ENCODE measurements around the gene NWD2.

Gene NWD2

GRCh38 chr4:37223732-37224131, 20.8 kb upstream of the NWD2 start:
- Histone ChIP-seq H3K9me3 (ENCODE audit: insufficient read depth, low read length) (no peaks in the 10 kb centered on the region), H3K4me3 (ENCODE audit: insufficient read depth, low read length, poor library complexity, severe bottlenecking) (no peak overlapping the region), H3K9me2 (replicated peaks; ENCODE audit: insufficient read depth, low read length) (no peaks in the 10 kb centered on the region), H2AFZ (ENCODE audit: low read depth, low read length, severe bottlenecking) (no peak overlapping the region), H3K27ac (ENCODE audit: low read depth, low read length) (no peak overlapping the region), H3K27me3 (ENCODE audit: low read length) (no peaks in the 10 kb centered on the region), H3K9ac (ENCODE audit: low read length) (no peak overlapping the region), H3K79me2 (ENCODE audit: insufficient read depth, low read length) (no peaks in the 10 kb centered on the region), H3K36me3 (ENCODE audit: low read length) (no peaks in the 10 kb centered on the region), H3F3A (ENCODE audit: insufficient read depth) (no peaks in the 10 kb centered on the region), H4K20me1 (ENCODE audit: low read depth, low read length) (no peaks in the 10 kb centered on the region), H3K4me2 (ENCODE audit: low read depth, low read length, poor library complexity, severe bottlenecking) (no peak overlapping the region)
- TF ChIP-seq EZH2phosphoT487 (conservative IDR thresholded peaks at IDR 0.05; ENCODE audit: low read length) (no peak), CTCF (IDR thresholded peaks at IDR 0.05; ENCODE audit: insufficient read depth, low read length, poor library complexity, severe bottlenecking) (no peak)

- H3K9me3 ChIP-seq (ENCODE audit: insufficient read depth, low read length): no peaks in the 10 kb centered on the region
- no peak overlapping the region for H3K4me3 ChIP-seq (ENCODE audit: insufficient read depth, low read length, poor library complexity, severe bottlenecking)
- H3K27me3 ChIP-seq (ENCODE audit: low read length): no peaks in the 10 kb centered on the region
- no peaks in the 10 kb centered on the region for H3F3A ChIP-seq (ENCODE audit: insufficient read depth)
- H3K4me2 ChIP-seq (ENCODE audit: low read depth, low read length, poor library complexity, severe bottlenecking): no peak overlapping the region
- H3K9me2 ChIP-seq (replicated peaks; ENCODE audit: insufficient read depth, low read length): no peaks in the 10 kb centered on the region
- H4K20me1 ChIP-seq (ENCODE audit: low read depth, low read length): no peaks in the 10 kb centered on the region
- H3K36me3 ChIP-seq (ENCODE audit: low read length): no peaks in the 10 kb centered on the region
- no peaks in the 10 kb centered on the region for H3K79me2 ChIP-seq (ENCODE audit: insufficient read depth, low read length)
- no peak overlapping the region for H3K9ac ChIP-seq (ENCODE audit: low read length)
- H3K27ac ChIP-seq (ENCODE audit: low read depth, low read length): no peak overlapping the region
- H2AFZ ChIP-seq (ENCODE audit: low read depth, low read length, severe bottlenecking): no peak overlapping the region
- TF ChIP-seq CTCF (IDR thresholded peaks at IDR 0.05; ENCODE audit: insufficient read depth, low read length, poor library complexity, severe bottlenecking) (no peak), EZH2phosphoT487 (conservative IDR thresholded peaks at IDR 0.05; ENCODE audit: low read length) (no peak)
These were observed 19.7 kb upstream of the NWD2 start for GRCh38 chr4:37224854-37225253.

GRCh38 chr4:37225778-37226177, 18.8 kb upstream of the NWD2 start:
- H4K20me1 ChIP-seq (ENCODE audit: low read depth, low read length): no peaks in the 10 kb centered on the region
- no peak overlapping the region for H3K9ac ChIP-seq (ENCODE audit: low read length)
- no peaks in the 10 kb centered on the region for H3K36me3 ChIP-seq (ENCODE audit: low read length)
- H3K27ac ChIP-seq (ENCODE audit: low read depth, low read length): no peak overlapping the region
- H3K79me2 ChIP-seq (ENCODE audit: insufficient read depth, low read length): no peaks in the 10 kb centered on the region
- H3K4me2 ChIP-seq (ENCODE audit: low read depth, low read length, poor library complexity, severe bottlenecking): no peak overlapping the region
- no peaks in the 10 kb centered on the region for H3K9me3 ChIP-seq (ENCODE audit: insufficient read depth, low read length)
- H3F3A ChIP-seq (ENCODE audit: insufficient read depth): no peaks in the 10 kb centered on the region
- H2AFZ ChIP-seq (ENCODE audit: low read depth, low read length, severe bottlenecking): no peak overlapping the region
- no peaks in the 10 kb centered on the region for H3K27me3 ChIP-seq (ENCODE audit: low read length)
- TF ChIP-seq CTCF (IDR thresholded peaks at IDR 0.05; ENCODE audit: insufficient read depth, low read length, poor library complexity, severe bottlenecking): no peak
- no peak for TF ChIP-seq EZH2phosphoT487 (conservative IDR thresholded peaks at IDR 0.05; ENCODE audit: low read length)
- H3K9me2 ChIP-seq (replicated peaks; ENCODE audit: insufficient read depth, low read length): no peaks in the 10 kb centered on the region
- no peak overlapping the region for H3K4me3 ChIP-seq (ENCODE audit: insufficient read depth, low read length, poor library complexity, severe bottlenecking)

GRCh38 chr4:37232315-37232714, 12.2 kb upstream of the NWD2 start:
- H3K9ac ChIP-seq (ENCODE audit: low read length): no peak overlapping the region
- H3K9me2 ChIP-seq (replicated peaks; ENCODE audit: insufficient read depth, low read length): no peaks in the 10 kb centered on the region
- no peaks in the 10 kb centered on the region for H3K9me3 ChIP-seq (ENCODE audit: insufficient read depth, low read length)
- TF ChIP-seq CTCF (IDR thresholded peaks at IDR 0.05; ENCODE audit: insufficient read depth, low read length, poor library complexity, severe bottlenecking): no peak
- TF ChIP-seq EZH2phosphoT487 (conservative IDR thresholded peaks at IDR 0.05; ENCODE audit: low read length): no peak
- no peaks in the 10 kb centered on the region for H3F3A ChIP-seq (ENCODE audit: insufficient read depth)
- no peak overlapping the region for H3K27ac ChIP-seq (ENCODE audit: low read depth, low read length)
- no peaks in the 10 kb centered on the region for H3K36me3 ChIP-seq (ENCODE audit: low read length)
- no peak overlapping the region for H3K4me3 ChIP-seq (ENCODE audit: insufficient read depth, low read length, poor library complexity, severe bottlenecking)
- no peaks in the 10 kb centered on the region for H3K27me3 ChIP-seq (ENCODE audit: low read length)
- no peaks in the 10 kb centered on the region for H3K79me2 ChIP-seq (ENCODE audit: insufficient read depth, low read length)
- H3K4me2 ChIP-seq (ENCODE audit: low read depth, low read length, poor library complexity, severe bottlenecking): no peak overlapping the region
- H4K20me1 ChIP-seq (ENCODE audit: low read depth, low read length): no peaks in the 10 kb centered on the region
- no peak overlapping the region for H2AFZ ChIP-seq (ENCODE audit: low read depth, low read length, severe bottlenecking)

Data from SU-DHL-6 (cell line).